PFSK-1 (cell line): ENCODE measurements around the gene TMEM203.

Source experiments
- FOXP2 ChIP-seq: optimal IDR thresholded peaks from 2 replicates; pipeline ENCODE3; 2011; ENCODE audit warnings: borderline replicate concordance, control low read depth, inconsistent platforms; ENCODE audit not compliant: insufficient read depth; ENCODE audit errors: extremely low read length, extremely low read depth
- POLR2AphosphoS5 ChIP-seq: IDR thresholded peaks from 2 replicates; pipeline ENCODE4 v1.6.1; 2012; ENCODE audit warnings: low read depth, mild to moderate bottlenecking, control low read depth, low read length, moderate library complexity
- SIN3A ChIP-seq: IDR thresholded peaks from 2 replicates; pipeline ENCODE4 v1.6.1; 2012; ENCODE audit warnings: mild to moderate bottlenecking, low read length, moderate library complexity, borderline replicate concordance; ENCODE audit not compliant: insufficient read depth
- TAF1 ChIP-seq: IDR thresholded peaks from 2 replicates; pipeline ENCODE4 v1.6.1; 2012; ENCODE audit warnings: low read length, control low read depth, borderline replicate concordance; ENCODE audit not compliant: insufficient read depth

GRCh38 chr9:137192859-137193258 lies 12.6 kb downstream of the TMEM203 start:
- no peak for TF ChIP-seq POLR2AphosphoS5
- TF ChIP-seq FOXP2 = no peak
- TF ChIP-seq SIN3A = no peak
- no peak for TF ChIP-seq TAF1
